ENCODE results near the gene SSTR4. TPM values are rescaled to one million over a fixed set of nuclear protein-coding genes. Genes with fewer than 3 reads are reported as not detected.

SSTR4 gene
- total and polyA plus RNA-seq, 9 donors: 0.15 to 0.69 TPM; not detected in 7

DNA sequence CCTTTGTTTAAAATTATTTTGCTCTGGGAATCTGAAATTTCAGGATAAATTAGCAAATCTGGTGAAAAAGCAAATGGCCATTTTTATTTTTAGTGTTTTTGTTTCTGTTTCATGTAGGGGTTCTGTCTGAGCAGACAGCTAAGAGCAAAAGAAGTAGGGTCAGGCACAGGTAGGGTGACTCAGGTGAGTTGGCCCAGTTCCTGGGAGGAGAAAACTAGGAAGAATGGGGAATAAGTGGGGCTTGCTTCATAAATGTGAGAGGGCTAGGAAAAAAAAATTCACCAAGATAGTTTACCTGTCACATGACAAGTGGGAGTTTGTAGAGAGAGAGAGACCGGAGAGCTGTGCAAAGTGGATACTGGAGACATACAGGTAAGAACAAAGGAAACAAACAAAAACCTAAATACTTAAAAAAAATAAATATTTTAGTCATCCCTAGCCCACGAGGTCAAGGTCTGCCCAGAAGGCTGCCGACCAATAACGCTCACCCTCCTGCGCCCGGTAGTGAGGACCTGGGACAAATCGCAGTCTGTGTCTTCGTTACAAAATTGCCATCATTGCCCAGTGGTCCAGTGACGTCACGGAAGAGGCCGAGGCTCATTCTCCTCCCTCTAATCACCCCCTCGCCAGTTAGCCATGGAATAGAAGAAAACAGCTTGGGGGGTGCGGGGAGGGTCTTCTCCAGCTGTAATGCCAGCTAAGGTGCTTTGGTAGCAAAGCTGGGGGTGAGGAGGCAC is 12.1 kb downstream of the SSTR4 start:
- intact Hi-C loops (cut with DNase I): loop anchor here in 2 of 4 donors (5.0 to 10.0 kb wide), 3 partner anchors 195 to 355 kb away; no protein-coding TSS in a partner anchor
- Histone ChIP-seq H3K27ac (no peak overlapping the region), H3K27me3 (no peaks in the 10 kb centered on the region), H3K4me1 (ENCODE audit: insufficient read depth) (peaks cover 7% of the 10 kb centered on the region), H3K4me3 (peak overlapping the region; percentile 36), H3K36me3 (no peaks in the 10 kb centered on the region), H3K9me3 (no peaks in the 10 kb centered on the region)
- WGBS, 3 donors: 52 to 61% (median 57%) methylated on average over 13 of the region's 13 CpGs
- TF ChIP-seq POLR2A (IDR thresholded peaks at IDR 0.05) (no peak), EP300 (IDR thresholded peaks at IDR 0.05) (no peak)
- TF ChIP-seq, protein P1, sequence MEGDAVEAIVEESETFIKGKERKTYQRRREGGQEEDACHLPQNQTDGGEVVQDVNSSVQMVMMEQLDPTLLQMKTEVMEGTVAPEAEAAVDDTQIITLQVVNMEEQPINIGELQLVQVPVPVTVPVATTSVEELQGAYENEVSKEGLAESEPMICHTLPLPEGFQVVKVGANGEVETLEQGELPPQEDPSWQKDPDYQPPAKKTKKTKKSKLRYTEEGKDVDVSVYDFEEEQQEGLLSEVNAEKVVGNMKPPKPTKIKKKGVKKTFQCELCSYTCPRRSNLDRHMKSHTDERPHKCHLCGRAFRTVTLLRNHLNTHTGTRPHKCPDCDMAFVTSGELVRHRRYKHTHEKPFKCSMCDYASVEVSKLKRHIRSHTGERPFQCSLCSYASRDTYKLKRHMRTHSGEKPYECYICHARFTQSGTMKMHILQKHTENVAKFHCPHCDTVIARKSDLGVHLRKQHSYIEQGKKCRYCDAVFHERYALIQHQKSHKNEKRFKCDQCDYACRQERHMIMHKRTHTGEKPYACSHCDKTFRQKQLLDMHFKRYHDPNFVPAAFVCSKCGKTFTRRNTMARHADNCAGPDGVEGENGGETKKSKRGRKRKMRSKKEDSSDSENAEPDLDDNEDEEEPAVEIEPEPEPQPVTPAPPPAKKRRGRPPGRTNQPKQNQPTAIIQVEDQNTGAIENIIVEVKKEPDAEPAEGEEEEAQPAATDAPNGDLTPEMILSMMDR (IDR thresholded peaks at IDR 0.05): no peak
- no peak for DNase-seq

DNA sequence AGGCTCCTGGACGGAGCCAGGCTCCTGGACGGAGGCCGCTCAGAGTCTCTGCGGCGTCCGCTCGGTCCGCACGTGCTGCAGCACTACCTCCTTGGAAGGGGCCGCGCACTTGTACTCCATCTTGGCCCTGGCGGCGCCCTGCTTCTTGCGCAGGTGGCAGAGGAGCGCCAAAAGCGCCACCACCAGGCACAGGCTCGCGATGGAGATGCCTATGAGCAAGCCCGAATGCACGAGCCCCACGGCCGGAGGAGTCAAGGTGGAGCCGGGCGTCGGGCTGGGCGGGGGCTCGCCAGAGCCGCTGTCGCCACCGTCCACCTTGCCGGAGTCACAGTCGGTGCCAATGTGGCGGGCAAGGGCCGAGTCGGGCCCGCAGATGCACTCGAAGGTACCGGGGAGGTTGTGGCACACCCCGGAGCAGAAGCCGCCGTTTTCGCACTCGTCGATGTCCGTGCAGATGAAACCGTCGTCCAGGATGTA is 12.7 kb downstream of the SSTR4 start:
- TF ChIP-seq EP300 (IDR thresholded peaks at IDR 0.05) (no peak), POLR2A (IDR thresholded peaks at IDR 0.05) (no peak)
- TF ChIP-seq, protein P1 (IDR thresholded peaks at IDR 0.05): no peak
- no peaks in the 10 kb centered on the region for H3K9me3 ChIP-seq
- H3K36me3 ChIP-seq: no peaks in the 10 kb centered on the region
- peak overlapping the region; percentile 36 for H3K4me3 ChIP-seq
- intact Hi-C loops (cut with DNase I): loop anchor here in 2 of 4 donors (5.0 to 10.0 kb wide), 3 partner anchors 195 to 355 kb away; no protein-coding TSS in a partner anchor
- H3K27ac ChIP-seq: no peak overlapping the region
- DNase-seq: peak in 1 of 5 donors; percentile 39
- H3K27me3 ChIP-seq: no peaks in the 10 kb centered on the region
- H3K4me1 ChIP-seq (ENCODE audit: insufficient read depth): peaks cover 7% of the 10 kb centered on the region
- WGBS, 3 donors: 16 to 31% (median 25%) methylated on average over 27 to 47 of the region's 47 CpGs

DNA sequence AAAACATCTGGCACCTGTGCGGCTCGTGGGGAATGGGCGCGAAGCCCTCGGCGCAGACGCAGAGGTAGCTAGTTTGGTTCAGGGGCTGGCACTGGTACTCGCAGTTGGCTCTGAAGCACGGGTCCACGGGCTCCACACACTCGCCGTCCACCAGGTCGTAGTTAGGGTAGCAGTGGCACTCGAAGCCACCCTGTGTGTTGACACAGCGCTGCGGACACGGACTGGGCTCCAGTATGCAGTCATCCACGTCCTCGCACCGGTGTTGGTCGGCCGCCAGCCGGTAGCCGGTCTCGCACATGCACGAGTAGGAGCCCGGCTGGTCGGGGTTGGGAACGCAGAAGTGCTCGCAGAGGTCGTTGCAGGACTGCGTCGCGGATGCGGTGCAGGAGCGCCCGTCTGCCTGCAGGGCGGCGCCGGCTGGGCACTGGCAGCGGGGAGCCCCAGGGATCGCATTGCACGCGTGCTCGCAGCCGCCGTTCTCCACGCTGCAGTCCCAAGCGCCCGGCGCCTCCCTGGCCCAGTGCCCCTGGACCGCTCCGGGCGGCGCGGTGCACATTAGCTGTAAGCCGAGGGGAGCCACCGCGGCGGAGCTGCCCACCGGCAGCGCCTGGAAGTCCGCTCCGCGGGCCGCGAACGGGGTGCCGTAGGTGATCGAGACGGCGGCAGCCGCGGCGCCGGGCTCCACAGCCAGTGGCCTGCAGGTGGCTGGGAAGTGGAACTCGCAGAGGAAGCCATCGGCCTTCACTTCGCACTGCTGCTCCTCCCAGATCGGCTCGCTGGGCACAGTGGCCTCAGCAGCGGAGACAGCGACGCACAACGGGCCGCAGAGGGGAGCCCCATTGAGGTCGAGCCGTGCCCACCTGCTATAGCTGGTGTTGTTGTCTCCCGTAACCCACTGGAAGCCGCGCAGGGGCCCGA is 13.4 kb downstream of the SSTR4 start:
- Histone ChIP-seq H3K27ac (no peak overlapping the region), H3K9me3 (no peaks in the 10 kb centered on the region), H3K4me3 (peak overlapping the region; percentile 36), H3K27me3 (no peaks in the 10 kb centered on the region), H3K4me1 (ENCODE audit: insufficient read depth) (peaks cover 7% of the 10 kb centered on the region), H3K36me3 (no peaks in the 10 kb centered on the region)
- peak in 3 of 5 donors; percentile 49 to 58 (median 50) for DNase-seq
- TF ChIP-seq, protein P1 (IDR thresholded peaks at IDR 0.05): peak in 1 of 3 donors; percentile 15
- TF ChIP-seq EP300 (IDR thresholded peaks at IDR 0.05): no peak
- intact Hi-C loops (cut with DNase I): loop anchor here in 2 of 4 donors (5.0 to 10.0 kb wide), 3 partner anchors 194 to 356 kb away; no protein-coding TSS in a partner anchor
- 4 to 6% (median 5%) methylated on average over 64 to 92 of the region's 92 CpGs for WGBS, 3 donors

Measured in ovary (tissue), 9 donors.